Thyroid gland (tissue), 4 donors: ENCODE data around the gene SEC31B. TPM values are rescaled to one million over a fixed set of nuclear protein-coding genes. Genes with fewer than 3 reads are reported as not detected.

Source experiments
- DNase-seq, 2 donors: peaks; one replicate each; pipeline ENCODE4 v3.0.0-alpha.2; 2019
- H3K27ac ChIP-seq, 3 donors: fragments of 200-600 bp; sonication (generic); 1 replicate in 2 of 3; 2 replicates in 1 of 3; pipeline ENCODE4 v1.5.1; 2016 to 2019; ENCODE audit warnings: mild to moderate bottlenecking in 1 of 3, moderate library complexity in 1 of 3
- H3K27me3 ChIP-seq: fragments of 200-600 bp; sonication (generic); one replicate; pipeline ENCODE4 v1.5.1; 2019
- H3K36me3 ChIP-seq, 2 donors: fragments of 200-600 bp; sonication (generic); one replicate each; pipeline ENCODE4 v1.5.1; 2016 to 2019
- H3K4me1 ChIP-seq, 2 donors: fragments of 200-600 bp; sonication (generic); one replicate each; pipeline ENCODE4 v1.5.1; 2017 to 2019
- H3K4me3 ChIP-seq, 3 donors: fragments of 200-600 bp; sonication (generic); replicated peaks in 1 of 3; 1 replicate in 2 of 3; 2 replicates in 1 of 3; pipeline ENCODE4 v1.5.1; 2016; ENCODE audit warnings: mild to moderate bottlenecking in 1 of 3
- H3K9me3 ChIP-seq: fragments of 200-600 bp; sonication (generic); one replicate; pipeline ENCODE4 v1.5.1; 2017
- POLR2A ChIP-seq, 2 donors: fragments of 450-650 bp; IDR thresholded peaks; one replicate each; pipeline ENCODE4 v1.6.1; 2017; ENCODE audit warnings: antibody characterized with exemption in 2 of 2, mild to moderate bottlenecking in 2 of 2, moderate library complexity in 1 of 2
- WGBS, 2 donors: methylation state at CpG; one replicate each; pipeline ENCODE4 v1.1.5; 2017; 5-methylcytosine and 5-hydroxymethylcytosine counted together
- intact Hi-C: fragments of 100-400 bp; cut with DNase I; formaldehyde crosslinking; loops from one replicate; pipeline ENCODE4 v1.15.1; 2023
- total RNA-seq, 4 donors: library from RNA; depleted of rRNA; stranded (reverse); fragments of >200 nt; gene quantifications; one replicate each; pipeline ENCODE4 v1.2.3, GENCODE V29; 2016
- TF ChIP-seq, protein P1 (sequence below), 6 experiments: fragments of 200-600 bp in 3 of 6; fragments of 450-650 bp in 3 of 6; sonication (generic) in 3 of 6; IDR thresholded peaks; one replicate each; pipeline ENCODE4 v1.5.1; 2016 to 2019; ENCODE audit warnings: antibody characterized with exemption in 6 of 6, mild to moderate bottlenecking in 2 of 6, inconsistent platforms in 1 of 6, moderate library complexity in 1 of 6

The SEC31B gene
- total RNA-seq, 4 donors from 2014 or later, result 4.2 to 8.9 (median 6.9) TPM

DNA sequence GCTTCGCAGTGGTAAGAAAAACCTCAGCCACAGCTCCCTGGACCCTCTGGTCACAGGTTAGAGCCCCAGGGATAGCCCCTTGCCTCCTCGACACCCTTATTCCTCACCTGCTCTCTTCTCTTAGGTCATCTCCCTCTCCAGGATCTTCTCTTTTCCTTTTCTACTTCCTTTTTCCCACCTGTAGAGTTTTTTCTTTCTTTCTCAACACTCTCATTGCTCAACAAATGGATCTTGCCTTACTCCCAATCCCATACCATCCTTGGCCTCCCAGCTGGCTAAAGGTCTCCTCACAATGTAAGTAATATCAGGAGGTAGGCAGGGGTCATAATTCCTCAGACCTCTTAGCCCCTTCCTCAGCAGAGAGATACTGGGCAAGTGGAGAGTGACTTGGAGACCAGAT, 39.7 kb downstream of the SEC31B start:
- WGBS, 2 donors, result 74 to 80% methylated on average over 2 of the region's 2 CpGs
- intact Hi-C loops, result no loop called here
- Histone ChIP-seq H3K9me3 (no peaks in the 10 kb centered on the region), H3K36me3 (no peaks in the 10 kb centered on the region), H3K27ac (no peak overlapping the region), H3K4me1 (peaks cover 12 to 15% of the 10 kb centered on the region in 2 donors), H3K27me3 (no peaks in the 10 kb centered on the region), H3K4me3 (no peak overlapping the region)
- no peak for TF ChIP-seq POLR2A (IDR thresholded peaks at IDR 0.05)
- TF ChIP-seq, protein P1, sequence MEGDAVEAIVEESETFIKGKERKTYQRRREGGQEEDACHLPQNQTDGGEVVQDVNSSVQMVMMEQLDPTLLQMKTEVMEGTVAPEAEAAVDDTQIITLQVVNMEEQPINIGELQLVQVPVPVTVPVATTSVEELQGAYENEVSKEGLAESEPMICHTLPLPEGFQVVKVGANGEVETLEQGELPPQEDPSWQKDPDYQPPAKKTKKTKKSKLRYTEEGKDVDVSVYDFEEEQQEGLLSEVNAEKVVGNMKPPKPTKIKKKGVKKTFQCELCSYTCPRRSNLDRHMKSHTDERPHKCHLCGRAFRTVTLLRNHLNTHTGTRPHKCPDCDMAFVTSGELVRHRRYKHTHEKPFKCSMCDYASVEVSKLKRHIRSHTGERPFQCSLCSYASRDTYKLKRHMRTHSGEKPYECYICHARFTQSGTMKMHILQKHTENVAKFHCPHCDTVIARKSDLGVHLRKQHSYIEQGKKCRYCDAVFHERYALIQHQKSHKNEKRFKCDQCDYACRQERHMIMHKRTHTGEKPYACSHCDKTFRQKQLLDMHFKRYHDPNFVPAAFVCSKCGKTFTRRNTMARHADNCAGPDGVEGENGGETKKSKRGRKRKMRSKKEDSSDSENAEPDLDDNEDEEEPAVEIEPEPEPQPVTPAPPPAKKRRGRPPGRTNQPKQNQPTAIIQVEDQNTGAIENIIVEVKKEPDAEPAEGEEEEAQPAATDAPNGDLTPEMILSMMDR (IDR thresholded peaks at IDR 0.05), result no peak
- DNase-seq, result no peak

DNA sequence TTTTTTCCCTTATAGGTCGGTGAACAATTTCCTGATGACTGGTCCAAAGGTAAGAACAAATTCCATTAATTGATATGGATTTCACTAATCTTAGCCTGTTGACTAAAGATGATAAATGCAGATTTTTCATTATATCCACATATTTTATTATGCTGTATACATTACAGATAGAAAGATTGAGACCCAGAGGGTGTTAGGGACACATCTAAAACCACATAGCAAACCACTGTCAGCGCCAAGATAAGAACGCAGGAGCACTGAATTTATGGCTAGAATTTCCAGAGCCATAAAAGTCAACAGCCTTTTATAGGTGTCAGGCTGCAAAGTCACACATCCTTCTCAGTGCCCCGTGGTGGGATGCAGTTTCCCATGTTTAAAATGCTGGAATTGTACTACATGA, 40.6 kb downstream of the SEC31B start:
- TF ChIP-seq, protein P1 (IDR thresholded peaks at IDR 0.05), result no peak
- TF ChIP-seq POLR2A (IDR thresholded peaks at IDR 0.05), result no peak
- Histone ChIP-seq H3K36me3 (no peaks in the 10 kb centered on the region), H3K27ac (no peak overlapping the region), H3K9me3 (no peaks in the 10 kb centered on the region), H3K27me3 (no peaks in the 10 kb centered on the region), H3K4me1 (peaks cover 12 to 15% of the 10 kb centered on the region in 2 donors), H3K4me3 (no peak overlapping the region)
- DNase-seq, result no peak
- 70 to 71% methylated on average over 4 of the region's 4 CpGs for WGBS, 2 donors
- intact Hi-C loops, result no loop called here

DNA sequence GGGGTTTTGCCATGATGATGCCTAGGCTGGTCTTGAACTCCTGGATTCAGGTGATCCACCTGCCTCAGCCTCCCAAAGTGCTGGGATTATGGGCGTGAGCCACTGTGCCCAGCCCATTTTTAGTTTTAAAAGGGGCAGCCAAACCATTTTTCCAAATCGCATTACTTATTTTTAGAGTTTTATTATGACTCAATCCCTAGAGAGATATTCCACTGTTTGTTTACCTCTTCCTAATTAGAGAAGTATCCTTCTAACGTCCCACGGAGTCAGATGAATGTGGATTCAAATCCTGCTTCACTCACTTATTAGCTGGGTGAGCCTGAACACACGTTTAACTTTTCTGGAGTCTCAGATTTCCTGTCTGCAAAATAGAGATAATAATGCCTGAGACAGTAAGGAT, 41.7 kb downstream of the SEC31B start:
- Histone ChIP-seq H3K36me3 (no peaks in the 10 kb centered on the region), H3K4me1 (peaks cover 12 to 13% of the 10 kb centered on the region in 2 donors), H3K9me3 (no peaks in the 10 kb centered on the region), H3K4me3 (no peak overlapping the region), H3K27me3 (no peaks in the 10 kb centered on the region), H3K27ac (no peak overlapping the region)
- no peak for TF ChIP-seq POLR2A (IDR thresholded peaks at IDR 0.05)
- TF ChIP-seq, protein P1 (IDR thresholded peaks at IDR 0.05), result no peak
- intact Hi-C loops, result no loop called here
- DNase-seq, result no peak
- WGBS, 2 donors, result 49 to 51% methylated on average over 5 of the region's 5 CpGs

DNA sequence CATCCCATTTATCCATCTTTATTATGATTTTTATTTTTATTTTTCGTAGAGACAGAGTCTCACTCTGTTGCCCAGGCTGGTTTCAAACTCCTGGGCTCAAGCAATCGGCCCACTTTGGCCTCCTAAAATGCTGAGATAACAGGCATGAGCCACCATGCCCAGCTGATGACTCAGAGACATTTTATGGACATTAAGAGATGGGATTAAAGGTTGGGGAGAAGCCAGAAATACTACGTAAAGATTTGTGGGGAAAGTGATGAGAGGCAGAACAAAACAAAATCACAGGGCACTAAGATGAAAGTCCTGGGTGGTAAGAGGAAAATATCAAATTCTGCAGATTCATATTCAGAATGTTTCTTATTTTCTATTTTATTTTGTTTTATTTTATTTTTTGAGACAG, 49.3 kb downstream of the SEC31B start:
- Histone ChIP-seq H3K4me1 (no peaks in the 10 kb centered on the region), H3K4me3 (no peak overlapping the region), H3K36me3 (no peaks in the 10 kb centered on the region), H3K27ac (no peak overlapping the region), H3K9me3 (no peaks in the 10 kb centered on the region), H3K27me3 (no peaks in the 10 kb centered on the region)
- no peak for TF ChIP-seq POLR2A (IDR thresholded peaks at IDR 0.05)
- TF ChIP-seq, protein P1 (IDR thresholded peaks at IDR 0.05), result no peak
- WGBS, 2 donors, result 87 to 88% methylated on average over 3 of the region's 3 CpGs
- DNase-seq, result no peak
- intact Hi-C loops, result no loop called here

DNA sequence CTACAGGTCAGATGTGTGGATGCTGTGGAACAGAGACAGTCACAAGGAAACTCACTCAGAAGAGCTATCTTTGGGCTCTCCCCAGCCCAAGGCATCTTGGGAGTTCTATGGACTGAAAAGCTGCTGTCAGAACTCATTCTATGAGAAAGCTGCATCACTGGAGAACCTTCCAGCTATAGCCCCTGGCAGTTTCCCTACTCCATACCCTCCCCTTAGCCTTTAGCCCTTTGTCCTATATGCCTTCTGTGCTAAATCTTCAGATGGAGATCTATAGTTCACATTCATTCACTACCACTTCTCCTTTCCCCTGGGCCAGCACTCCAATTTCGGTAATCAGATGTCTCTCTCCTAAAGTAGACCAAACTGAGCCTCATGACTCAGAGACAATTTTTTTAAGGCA, 49.9 kb downstream of the SEC31B start:
- Histone ChIP-seq H3K27me3 (no peaks in the 10 kb centered on the region), H3K36me3 (no peaks in the 10 kb centered on the region), H3K4me3 (no peak overlapping the region), H3K4me1 (no peaks in the 10 kb centered on the region), H3K9me3 (no peaks in the 10 kb centered on the region), H3K27ac (no peak overlapping the region)
- intact Hi-C loops, result no loop called here
- TF ChIP-seq POLR2A (IDR thresholded peaks at IDR 0.05), result no peak
- TF ChIP-seq, protein P1 (IDR thresholded peaks at IDR 0.05), result no peak
- DNase-seq, result no peak
- WGBS, 2 donors, result 68 to 86% methylated on average over 1 of the region's 1 CpG
